Kasumi-1 (cell line): ENCODE results near the gene CTNNA3.

Experiments used
- DNase-seq, 2 experiments: peaks; one replicate each; lab custom pipeline; 2025; lab: John Stamatoyannopoulos, UW

Gene CTNNA3

DNA sequence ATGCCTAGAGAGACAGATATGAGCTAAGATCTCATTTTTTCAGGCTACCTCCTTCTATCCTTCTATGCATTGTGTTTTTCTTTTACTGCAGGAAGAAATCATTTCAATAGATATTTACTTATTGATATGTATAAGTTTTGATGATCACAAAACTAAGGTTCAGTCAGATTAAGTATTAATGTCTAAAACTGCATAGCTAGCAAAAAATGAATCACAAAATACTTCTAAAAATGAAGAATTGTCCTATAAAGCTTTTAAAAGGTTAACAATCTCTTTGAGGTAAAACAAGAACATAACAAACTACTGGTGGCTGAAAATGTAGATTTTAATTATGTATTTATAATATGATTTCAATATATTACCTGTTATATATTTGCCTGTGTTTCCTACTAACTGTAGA, 1403.1 kb downstream of the CTNNA3 start:
- DNase-seq = no peak

DNA sequence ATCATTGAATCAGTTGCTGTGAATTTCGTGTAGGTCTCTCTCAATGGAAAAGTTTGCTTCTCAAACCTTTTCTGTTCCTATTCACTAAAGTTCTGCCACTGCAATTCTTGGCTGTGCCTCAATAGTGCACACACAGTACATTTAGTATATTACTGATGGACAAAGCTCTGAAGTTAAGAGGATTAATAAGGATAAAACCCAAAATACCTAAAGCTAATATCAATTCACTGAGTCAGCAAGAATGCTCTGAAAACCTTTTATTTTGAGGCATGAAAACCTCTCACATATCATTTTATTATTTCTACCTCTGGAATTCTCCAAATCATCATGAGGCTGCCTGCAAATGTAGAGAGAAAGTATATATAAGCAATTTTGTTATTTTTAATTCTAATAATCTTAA, 1403.5 kb downstream of the CTNNA3 start:
- DNase-seq = no peak

DNA sequence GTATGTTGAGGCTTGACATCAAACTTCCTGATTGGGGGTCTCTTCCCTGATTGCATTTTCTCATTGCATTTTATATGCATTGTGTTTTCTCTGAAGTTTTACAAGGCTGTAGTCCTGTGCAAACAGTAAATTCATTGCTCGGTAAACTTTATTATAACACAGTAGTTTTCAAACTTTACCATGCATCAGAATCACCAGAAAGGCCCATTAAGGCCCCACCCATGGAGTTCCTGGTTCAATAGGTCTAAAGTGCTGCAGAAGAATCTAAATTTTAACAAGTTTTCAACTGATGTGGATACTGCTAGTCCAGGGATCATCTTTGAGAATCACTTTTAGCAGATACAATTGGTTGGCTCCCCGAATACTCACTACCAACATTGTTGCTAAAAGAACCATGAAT, 1404.9 kb downstream of the CTNNA3 start:
- DNase-seq = no peak

DNA sequence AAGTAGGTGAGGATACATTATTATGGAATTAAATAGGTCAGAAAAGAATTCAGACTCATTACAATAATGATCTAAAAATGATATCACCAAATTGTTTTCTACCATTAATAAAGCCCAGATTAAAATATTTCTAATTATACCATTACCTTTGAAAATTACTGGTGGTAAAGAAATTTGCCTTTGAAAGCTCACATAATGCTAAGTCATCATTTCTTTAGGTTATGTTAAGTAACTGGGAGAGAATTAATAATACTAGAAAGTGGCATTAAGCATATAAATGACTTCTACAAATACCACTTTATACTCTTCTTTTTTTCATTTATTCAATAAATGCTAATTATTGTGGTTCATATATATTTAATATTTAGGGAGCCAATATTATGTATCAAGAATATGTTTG, 1411.4 kb downstream of the CTNNA3 start:
- DNase-seq = no peak

DNA sequence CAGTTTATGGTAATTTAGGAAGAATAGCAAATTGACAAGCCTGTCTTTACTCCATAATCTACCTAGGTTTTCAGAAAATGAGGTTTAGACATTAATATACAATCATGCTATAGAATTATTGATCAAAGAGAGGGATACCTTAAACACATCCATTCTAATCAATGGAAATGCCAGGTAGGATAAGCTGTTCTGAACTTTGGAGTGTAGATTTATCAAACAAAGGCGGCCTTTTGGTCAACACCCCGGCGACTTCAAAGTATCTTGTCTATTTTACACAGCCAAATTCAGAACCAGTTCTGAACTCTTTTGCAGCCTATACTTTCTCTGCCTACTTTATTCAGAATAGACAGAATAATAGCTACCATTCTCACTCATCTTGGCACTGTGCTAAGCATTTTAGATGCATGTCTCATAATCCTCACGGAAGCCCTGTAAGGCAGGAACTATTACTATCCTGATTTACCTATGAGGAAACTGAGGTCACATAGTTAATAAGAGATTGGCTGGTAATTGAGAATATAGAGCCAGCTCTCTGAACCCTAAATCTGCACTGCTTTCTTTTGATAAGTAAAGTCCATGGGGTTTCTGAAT, 1412.0 kb downstream of the CTNNA3 start:
- no peak for DNase-seq

DNA sequence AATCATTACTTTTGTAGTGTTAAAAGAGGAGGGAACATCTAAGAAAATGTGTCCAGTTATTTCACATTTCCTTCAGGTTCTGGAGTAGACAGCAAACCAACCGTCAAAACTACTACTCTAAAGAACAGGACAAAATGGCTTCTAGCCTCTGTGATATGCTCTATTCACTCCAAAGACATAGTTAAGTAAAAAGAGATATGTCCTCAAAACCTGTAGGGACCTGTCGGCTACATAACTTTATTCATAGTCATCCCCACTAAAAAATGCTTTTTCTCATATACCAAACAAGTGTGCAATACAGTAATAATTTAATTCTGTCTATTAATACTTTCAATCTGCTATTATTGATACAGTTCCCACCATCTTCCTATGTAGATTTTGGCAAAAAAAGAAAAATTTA, 1412.9 kb downstream of the CTNNA3 start:
- no peak for DNase-seq

DNA sequence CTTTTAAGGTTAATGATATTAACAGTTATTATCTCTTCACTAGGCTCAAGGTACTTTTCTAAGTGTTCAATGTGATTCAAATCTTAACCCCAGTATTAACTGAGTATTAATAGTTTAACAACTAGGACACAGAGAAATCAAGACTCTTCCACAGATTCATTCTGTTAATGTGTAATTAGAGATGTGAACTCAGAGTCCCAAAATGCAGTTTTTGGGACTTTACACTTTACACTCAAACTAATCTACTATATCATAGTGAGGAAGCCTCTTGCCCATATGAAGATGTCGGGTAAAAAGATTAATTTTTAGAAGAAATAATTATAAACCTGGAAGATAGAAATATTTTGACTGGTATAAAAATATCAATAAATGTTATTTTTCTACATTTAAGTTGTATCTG, 1414.7 kb downstream of the CTNNA3 start:
- no peak for DNase-seq

DNA sequence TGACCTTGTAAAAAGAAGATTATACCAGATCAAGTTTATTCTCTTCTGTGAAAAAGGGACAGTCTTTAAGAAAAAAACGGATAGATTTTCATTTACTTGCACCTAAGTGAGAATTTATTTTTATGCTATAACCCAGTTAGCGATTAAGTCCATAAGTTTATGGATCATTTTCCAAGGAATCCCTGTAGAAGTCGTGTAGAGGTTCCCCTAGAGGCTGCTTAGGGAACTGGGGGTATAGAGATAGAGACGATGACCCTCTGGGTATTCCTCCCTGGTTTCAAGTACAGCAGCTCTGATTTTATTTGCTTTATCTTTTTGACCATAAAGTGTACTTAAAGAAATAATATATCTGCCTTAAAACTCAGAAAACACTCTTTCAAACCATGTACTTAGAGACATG, 1418.5 kb downstream of the CTNNA3 start:
- peak in 1 of 2 experiments; percentile 8 for DNase-seq

DNA sequence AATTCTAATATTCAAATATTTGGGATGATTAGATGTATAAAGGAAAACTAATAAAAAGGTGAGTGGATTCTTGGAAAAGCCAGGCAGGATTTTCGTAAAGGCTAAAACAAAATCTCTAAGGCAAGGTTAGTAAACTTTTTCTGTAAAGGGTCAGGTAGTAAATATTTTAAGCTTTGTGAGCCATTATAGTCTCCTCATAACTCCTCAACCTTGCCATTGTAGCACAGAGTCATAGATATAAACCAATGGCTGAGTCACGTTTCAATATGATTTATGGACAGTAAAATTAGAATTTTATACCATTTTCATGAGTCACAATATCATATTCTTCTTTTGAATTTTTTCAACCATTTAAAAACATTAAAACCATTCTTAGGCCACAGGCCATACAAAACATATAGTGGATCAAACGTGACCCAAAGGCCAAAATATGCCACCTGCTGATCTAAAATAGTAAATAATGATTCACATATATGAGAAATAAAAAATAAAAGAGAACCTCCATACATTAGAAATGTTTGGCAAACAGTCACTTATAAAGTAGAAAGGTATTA, 1422.0 kb downstream of the CTNNA3 start:
- no peak for DNase-seq

DNA sequence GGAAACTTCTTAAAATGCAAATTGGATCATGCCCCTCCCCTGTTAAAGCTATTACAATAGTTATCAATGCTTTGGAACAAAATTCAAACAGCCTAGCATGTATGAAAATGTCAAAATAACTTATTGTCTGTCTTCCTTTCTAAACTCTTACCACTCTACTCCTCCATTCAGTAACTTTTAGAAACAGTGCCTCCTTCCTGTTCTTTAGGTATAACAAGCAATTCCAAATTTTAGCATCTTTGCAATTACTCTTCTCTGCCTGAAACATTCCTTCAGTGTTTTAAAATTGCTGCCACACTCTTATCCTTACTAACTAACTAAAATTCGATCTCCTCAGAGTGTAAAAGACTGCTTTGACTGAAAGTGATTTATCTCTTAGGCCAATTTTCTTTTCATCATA, 1430.6 kb downstream of the CTNNA3 start:
- DNase-seq = no peak

DNA sequence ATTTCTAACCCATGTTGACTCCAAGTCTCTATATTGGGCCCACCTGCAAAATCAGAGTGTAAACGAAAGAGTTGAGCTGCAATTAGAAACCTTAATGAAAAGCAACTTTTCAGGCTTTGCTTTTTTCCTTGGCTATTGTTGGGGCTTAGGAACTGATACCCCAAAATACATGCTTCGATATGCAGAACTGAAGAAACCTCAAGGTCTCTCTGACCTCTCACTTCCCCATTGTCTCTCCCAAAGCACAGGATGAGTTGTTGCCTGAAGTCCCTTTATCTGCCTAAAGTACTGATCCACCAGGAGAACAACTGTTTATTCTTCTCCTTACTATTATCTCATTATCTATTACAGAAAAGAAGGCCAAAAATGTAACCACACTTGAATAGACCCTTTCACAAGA, 1436.2 kb downstream of the CTNNA3 start:
- DNase-seq = no peak

DNA sequence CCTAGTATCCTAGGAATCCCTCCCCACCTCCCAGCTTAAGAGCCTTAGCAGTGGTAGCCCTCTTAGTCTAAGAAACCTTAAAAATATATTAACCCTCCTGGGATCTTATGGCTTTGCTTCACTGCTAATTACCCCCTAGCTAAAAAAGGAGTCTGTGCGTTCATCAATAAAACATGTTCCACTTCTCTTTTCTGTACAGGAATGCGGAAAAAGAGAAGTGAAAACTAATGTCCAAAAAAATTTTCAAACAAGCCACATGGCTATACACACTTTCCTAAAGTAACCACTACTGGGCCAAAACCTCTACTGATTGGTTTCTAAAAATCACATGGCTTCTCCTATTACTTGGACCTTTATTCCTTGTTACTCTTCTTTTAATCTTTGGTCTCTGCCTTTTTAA, 1437.3 kb downstream of the CTNNA3 start:
- no peak for DNase-seq

DNA sequence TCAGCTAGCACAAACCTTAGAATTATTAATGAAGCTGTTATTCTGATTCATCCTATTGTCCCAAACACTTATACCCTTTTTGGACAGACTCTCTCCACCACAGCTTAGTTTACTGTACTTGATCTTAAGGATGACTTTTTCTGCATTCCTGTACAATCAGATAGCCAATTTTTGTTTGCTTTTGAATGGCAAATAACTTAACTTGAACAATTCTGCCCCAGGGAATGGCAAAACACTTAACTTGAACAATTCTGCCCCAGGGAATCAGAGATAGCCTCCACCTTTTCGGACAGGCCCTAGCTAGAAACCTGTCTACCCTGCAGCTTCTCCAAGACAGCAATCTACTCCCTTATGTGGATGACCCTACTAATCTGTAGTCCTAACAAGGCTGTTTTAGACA, 1438.2 kb downstream of the CTNNA3 start:
- no peak for DNase-seq

DNA sequence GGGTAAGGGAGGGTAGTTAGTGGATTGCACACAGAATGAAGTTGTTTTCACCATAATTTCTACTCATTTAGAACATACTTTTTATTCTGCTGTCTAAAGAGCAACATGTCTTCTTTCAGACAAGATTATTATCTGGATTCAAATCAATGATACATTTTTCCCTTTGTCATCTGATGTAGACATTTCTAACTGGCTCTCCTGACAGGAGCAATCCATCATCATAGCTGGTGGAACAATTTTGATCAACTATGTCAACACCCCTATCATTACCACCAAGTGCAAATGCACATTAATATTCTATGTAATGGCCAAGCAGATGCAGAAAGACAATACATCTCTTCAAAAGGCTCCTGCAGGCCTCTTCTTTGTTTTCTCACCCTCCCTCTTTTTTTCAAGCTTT, 1443.0 kb downstream of the CTNNA3 start:
- DNase-seq = no peak

DNA sequence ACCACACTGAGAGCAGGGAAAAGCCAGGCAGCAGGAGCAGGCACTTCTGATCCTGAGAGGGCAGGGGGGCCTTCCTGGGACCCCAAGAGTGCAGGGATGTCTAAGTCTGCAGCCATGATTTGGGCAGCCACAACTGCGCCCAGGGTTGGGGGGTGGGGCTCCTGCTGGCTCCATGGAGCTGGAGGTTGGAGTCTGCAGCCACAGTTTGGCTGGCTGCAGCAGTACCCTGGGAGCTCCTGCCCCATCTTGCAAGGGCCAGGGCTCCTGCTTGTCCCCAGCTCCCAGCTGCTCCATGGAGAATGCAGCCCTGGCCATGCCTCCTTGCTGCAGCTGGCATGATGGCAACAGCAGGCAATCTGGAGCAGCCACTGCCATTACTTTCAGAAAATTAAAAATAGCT, 1449.8 kb downstream of the CTNNA3 start:
- no peak for DNase-seq

DNA sequence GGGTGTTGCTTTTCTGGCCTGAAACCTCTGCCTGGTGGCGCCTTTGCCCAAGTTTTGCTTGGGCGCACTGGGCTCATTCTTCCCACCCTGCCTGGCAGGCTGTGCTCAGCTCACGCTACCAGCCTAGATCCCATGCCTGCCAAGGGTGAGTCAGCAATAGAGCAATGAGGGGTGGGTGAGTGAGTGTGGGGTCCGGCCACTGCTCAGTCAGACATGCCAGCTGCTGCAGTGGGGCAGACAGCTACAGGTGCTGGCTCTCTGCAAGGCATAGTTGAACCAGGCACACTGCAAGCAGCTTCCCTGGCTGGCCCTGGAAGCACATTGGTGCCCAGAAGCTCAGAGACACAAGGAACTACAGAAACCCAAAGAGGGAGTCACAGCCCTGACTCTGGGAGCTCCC, 1451.0 kb downstream of the CTNNA3 start:
- DNase-seq = no peak

DNA sequence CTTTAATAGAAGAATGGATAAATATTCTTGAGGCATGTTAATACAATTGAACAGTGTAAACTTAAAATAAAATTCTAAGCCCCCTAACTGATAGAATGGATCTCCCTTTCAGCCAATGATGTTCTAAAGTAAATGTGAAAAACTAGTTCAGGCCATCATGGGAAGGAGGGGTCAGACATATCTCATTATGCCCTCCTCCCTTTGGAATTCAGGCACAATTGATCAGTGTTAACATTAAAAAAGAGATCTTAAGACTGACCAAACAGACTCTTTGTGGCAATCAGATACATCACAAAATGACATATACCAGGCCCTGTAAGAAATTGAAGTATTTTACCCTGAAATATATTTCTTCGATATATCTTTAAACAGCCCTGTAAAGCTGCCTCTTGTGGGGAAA, 1453.1 kb downstream of the CTNNA3 start:
- no peak for DNase-seq

DNA sequence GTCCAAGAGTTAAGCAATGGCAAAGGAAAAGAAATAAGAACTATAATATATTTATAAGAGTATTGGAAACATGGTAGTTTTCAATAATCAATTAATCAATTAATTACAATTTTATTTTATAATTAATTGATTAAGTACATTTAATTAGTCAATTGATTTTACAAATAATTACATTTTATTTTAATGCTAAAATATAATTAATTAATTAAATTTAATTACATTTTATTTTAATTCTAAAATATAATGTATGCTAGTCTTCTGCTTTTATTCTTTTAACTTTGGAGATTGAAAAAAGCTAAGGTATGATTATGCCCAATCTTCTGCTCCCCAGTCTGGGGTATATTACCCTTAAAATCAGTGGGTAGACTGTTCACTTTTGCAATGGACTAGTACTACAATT, 1456.9 kb downstream of the CTNNA3 start:
- no peak for DNase-seq

DNA sequence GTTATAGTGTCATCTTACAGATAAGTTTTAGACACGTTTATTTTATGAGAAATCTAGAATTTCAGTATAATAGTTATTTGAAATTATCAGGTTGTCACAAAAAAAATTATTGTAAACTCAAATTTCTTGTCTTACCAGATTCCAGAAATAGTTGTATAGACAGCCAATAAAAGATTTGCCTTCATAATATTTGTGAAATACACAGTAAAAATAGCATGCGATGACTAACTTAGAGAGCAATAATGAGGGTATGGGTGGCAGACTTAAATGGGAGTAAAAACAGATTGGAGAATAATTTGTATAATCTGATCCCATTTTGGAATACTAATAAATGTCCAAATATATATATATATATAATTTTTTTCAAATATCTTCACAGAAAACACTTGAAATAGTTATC, 1457.7 kb downstream of the CTNNA3 start:
- no peak for DNase-seq

DNA sequence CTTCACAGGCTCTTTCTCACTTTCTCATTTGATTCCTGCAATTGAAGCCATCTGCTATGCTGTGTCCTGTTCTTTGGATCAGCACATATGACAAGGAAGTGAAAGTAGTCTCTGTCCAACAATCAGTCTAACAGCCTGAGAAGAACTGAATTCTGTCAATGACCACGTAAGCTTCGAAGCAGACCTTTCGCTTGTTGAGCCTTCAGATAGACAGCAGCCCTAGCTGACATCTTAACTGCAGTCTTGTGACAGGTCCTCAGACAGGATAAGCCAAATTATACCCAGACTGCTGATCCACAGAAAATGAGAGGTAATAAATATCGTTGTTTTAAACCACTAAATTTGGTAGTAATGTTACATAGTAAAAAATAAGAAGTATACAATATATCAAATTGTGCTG, 1461.1 kb downstream of the CTNNA3 start:
- DNase-seq = no peak

DNA sequence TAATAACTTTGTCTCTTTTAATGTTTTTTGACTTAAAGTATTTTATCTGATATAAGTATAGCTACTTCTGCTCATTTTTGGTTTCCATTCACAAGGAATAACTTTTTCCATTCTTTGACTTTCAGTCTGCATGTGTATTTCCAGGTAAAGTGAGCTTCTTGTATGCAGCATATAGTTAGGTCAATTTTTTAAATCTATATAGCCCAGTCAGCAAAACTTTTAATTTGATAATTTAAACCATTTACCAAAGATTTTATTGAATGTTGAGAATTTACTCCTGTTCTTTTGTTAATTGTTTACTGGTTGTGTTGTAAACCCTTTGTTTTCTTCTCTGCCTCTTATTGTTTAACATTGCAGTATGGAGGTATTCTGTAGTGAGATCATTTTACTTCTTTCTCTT, 1467.1 kb downstream of the CTNNA3 start:
- DNase-seq = no peak

DNA sequence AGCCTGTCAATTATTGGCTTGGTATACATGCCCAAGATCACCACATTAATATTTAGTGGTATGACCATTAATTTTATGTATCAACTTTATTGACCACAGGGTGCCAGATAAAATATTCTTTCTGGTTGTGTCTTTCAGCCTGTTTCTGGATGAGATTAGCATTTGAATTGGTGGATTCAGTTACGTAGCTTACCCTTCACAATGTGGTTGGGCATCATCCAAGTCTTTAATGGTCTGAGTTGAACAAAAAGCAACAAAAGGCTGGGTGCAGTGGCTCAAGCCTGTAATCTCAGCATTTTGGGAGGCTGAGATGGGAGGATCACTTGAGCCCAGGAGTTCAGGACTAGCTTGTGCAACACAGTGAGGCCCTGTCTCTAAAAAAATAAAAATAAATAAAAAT, 1472.3 kb downstream of the CTNNA3 start:
- DNase-seq = no peak

DNA sequence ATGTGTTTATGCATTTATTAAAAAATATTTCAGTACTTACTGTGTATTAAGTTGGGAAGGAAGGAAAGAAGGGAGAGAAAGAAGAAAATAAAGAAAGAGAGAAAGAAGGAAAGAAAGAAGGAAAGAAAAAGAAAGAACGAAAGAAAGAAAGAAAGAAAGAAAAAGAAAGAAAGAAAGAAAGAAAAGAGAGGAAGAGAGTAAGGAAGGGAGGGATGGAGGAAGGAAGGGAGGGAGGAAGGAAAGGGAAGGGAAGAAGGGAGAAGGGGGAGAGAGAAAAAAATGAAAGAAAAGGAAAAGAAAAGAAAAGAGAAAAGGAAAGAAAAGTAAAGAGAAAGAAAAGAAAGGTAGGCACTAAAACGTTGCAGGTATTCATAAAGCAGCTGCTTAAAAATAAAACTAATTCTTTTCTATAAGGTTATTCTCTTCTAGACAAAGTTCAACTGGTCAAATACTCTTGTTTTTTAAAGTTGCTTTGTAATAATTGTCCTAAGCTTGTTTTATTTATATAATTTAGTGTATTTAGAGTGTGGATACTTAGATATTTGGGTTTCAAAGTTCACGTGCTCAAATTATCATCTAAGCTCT, 1473.4 kb downstream of the CTNNA3 start:
- no peak for DNase-seq

DNA sequence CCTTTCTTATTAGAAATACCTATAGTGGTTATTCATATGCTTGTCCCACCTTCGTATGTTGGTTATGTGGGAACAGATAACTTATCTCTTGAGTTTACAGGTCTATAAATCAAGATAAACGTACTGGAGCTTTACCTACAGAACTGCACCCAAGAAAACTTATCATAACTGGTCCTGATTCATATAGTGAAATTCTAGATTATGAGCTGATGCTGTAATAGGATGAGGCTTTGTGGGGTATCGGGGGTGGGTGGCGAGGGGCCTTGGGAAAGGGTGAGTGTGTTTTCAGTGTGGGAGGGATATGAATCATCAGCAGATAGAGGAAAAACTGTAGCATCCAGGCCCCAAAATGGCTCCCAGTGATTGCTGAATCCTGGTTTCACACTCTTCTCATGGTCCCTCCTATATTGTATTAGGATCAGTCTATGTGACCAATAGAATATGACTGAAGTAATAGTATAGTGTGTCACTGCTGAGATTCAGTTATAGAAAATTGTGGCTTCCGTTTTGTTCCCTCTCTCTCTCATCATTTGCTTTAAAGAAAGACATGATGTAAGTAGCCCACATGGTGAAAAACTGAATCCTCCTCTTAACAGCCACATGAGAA, 1476.9 kb downstream of the CTNNA3 start:
- DNase-seq = no peak
